ENCODE results near the gene AUTS2. TPM values are rescaled to one million over a fixed set of nuclear protein-coding genes. Genes with fewer than 3 reads are reported as not detected.
A peak's percentile ranks its signal among the peaks of the same experiment; 100 is the strongest.

Gene AUTS2
- total RNA-seq, 2 donors from 2014 or later = 43.4 to 52.9 TPM

DNA sequence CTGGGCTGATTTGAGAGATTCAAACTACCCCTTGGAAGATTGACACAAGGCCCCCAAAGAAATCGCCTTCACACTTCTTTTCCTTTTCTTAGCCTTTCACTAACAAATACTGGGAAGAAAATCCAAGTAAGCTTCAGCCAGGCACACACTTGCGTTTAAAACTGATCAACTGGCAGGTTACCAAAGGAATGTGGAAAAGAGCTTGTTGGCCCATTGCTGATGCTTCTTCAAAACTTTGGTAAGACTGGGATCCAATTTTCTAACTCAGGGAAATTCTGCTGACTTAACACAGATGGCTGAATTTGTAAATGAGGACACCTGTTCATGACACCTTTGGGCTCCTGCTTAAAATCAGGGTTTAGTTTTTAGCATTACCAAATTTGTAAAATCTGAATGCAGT, 1069.1 kb downstream of the AUTS2 start:
- intact Hi-C loops (cut with DNase I) = no loop called here
- no peak for DNase-seq (ENCODE audit: low spot score)

GRCh38 chr7:70668606-70669358, 1070.5 kb downstream of the AUTS2 start:
- intact Hi-C loops (cut with DNase I) = no loop called here

DNA sequence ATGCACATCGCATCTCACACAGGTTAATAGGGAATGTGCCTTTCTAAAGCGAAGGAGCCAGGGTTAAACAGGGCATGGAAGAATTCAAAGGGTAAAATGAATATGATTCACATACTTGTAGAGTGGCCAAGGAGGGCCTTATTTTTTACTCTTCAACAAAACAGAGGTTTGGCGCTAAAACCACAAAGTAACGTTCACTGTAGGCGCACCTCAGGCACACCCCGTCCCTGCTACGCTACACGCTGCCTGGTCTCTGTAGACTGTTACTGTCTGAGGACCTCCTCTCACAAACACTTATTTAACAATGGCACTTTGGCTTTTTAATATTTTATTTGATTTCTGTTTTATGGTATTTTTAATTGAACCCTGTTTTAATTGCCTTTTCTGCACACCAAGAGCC, 1071.6 kb downstream of the AUTS2 start:
- intact Hi-C loops (cut with DNase I) = no loop called here
- no peak for DNase-seq (ENCODE audit: low spot score)

More at GRCh38 chr7:70668606-70669358, 1070.5 kb downstream of the AUTS2 start:
- DNase-seq (ENCODE audit: low spot score) = no peak

GRCh38 chr7:70670288-70670687, 1072.0 kb downstream of the AUTS2 start:
- intact Hi-C loops (cut with DNase I) = no loop called here

DNA sequence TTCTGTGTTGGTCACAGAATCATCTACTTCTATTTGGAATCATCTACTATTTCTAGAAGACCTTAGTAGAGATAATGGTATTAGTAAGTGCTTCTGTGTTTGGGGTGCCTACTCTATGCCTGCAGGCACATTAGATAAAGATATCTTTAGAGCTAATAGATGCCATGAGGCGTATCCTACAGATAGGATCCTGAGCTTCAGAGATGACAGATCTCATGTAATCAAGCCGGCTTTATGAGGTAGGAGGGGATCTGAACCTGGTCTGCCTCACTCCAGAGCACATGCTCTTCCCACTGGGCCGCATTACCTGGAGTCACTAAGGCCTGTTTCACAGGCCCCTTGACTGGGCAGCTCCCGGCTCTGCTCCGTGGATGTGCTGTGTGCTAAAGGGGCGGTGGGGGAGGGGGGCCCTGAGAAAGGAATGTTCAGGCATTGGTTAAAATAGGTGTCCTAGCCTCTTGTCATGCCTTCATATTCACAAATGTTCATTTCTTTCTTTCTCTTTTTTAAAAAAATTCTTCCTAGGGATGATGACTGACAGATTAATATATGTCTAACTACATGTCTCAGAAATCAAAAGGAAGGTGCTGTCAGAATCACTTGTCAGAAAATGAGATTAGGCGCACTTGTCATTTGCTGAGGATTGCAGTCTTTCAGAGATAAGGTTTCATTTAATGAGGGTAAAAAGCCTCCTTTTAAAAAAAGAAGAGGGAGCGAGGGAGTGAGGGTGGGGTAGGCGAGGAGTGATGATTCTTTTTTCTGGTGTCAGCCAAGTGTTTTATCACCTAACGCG, 1075.7 kb downstream of the AUTS2 start:
- intact Hi-C loops (cut with DNase I) = no loop called here
- no peak for DNase-seq (ENCODE audit: low spot score)

More at GRCh38 chr7:70670288-70670687, 1072.0 kb downstream of the AUTS2 start:
- DNase-seq (ENCODE audit: low spot score) = no peak

- intact Hi-C loops (cut with DNase I) = no loop called here
- no peak for DNase-seq (ENCODE audit: low spot score)
These were observed 1076.3 kb downstream of the AUTS2 start for GRCh38 chr7:70674571-70675010.

DNA sequence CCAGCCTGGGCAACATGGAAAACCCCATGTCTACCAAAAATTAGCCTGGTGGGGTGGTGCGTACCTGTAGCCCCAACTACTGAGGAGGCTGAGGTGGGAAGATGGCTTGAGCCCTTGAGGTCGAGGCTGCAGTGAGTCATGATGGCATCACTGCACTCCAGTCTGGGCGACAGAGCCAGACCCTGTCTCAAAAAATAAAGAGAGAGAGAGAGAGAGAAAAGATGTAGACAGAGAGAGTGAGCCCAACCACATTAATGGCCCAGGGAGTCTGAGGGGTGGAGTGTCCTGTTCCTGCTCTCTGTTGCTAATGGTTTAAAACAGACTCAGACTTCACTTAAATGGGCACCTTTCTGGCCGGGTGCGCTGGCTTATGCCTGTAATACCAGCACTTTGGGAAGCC, 1078.0 kb downstream of the AUTS2 start:
- DNase-seq (ENCODE audit: low spot score) = no peak
- intact Hi-C loops (cut with DNase I) = no loop called here

DNA sequence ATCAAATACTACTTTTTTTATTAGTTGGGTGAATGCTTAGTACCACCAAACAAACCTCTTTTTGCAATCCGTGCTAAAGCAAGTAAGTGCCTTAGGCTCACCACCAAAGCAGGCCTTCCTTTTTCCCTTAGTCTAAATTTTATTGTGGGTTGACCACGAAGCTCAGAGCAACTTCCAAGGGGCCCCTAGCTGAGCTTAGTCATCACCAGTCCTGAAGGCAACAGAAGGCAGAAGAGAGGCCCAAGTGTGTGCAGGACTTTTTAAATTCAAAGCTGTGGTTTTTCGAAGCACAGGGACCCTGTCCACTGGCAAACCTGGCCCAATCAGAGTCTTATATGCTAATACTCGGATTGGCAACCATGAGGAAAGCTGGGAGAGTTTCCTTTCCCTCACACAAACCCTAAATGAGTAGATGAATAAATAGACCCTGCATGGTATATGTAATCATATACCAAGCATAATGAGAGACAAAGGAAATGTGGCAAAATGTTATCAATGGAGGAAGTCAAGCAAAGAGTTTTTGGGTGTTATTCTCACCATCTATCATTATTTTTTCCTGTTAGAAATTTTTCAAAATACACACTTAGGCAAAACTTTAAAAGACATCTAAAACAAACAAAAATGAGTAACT, 1080.5 kb downstream of the AUTS2 start:
- no peak for DNase-seq (ENCODE audit: low spot score)
- intact Hi-C loops (cut with DNase I) = no loop called here

DNA sequence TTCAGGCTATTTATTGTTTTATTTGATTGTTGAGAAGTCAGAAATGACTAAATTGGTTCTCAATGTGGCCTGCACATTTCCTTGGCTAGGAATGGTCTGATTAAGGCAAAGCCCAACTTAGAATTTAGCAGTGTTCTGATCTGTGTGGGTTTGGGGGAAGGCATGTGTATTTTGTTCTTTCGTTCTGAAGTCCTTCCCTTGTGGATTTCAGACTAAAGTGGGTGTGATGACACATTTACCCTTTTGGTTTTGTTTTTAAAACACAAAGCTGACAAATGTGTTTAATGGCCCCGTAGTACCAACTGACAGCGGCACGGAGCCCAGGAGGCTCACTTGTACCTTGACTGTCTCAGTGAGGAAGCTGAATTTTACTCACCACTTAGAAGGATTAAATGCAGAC, 1081.4 kb downstream of the AUTS2 start:
- intact Hi-C loops (cut with DNase I) = no loop called here
- DNase-seq (ENCODE audit: low spot score) = no peak

DNA sequence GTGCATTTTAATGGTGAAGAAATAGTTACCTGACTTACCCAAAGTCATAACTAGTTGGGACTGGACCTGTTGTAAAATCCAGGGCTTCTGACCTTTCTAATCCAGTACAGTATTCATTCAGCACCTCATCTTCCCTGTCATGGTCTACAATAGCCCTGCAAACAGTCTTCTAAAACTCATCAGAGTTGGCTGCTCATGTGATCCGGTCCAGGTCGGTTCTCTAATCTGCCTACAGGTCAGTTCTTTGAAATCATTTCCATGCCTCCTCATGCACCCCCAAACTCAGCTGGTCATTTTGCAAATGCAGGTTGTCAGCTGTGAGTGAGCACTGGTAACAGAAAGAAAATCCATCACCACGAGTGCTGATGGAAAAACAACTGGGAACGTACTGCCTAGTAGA, 1082.0 kb downstream of the AUTS2 start:
- intact Hi-C loops (cut with DNase I) = no loop called here
- DNase-seq (ENCODE audit: low spot score) = no peak

GRCh38 chr7:70680743-70681468, 1082.6 kb downstream of the AUTS2 start:
- intact Hi-C loops (cut with DNase I) = no loop called here
- DNase-seq (ENCODE audit: low spot score) = no peak

DNA sequence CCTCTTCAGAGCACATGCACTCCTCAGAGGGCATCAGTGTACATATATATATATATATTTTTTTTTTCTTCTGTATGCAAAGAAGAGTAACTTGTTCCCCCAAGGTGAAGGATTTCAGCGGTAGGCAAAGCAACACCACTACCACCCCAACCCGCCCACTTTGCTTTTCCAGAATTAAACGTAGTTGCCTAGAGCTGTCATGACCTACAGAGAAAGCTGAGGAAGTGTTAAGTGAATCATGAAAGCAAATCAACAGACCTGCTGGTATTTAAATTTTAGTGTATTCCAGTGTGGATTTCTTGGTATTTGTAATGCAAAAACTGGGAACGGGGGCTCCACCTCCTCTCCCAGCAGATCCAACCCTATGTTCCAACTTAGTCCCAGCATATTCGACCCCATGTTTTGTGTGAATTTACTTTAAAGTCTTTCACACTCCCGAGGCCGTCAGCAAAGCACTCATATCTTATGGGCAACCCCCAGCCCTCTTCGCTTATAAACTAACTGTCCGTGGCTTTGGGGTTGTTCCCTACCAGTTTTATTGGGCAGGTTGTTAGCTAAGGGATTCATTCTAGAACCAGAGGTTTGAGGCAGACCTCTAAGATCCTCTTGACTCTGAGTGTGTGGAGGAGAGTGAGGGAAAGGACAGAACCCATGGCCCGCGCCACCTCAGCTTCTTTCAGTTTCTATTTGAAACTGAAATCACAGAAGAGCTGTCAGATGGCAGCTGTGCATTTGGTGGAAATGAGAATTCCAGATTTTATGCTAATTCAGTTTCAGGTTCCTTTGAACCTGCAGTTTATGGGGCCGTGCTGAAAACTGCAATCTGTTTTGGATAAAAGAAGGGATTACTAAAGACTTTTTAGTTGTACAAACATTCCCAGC, 1083.4 kb downstream of the AUTS2 start:
- intact Hi-C loops (cut with DNase I) = no loop called here

GRCh38 chr7:70684173-70684572, 1085.9 kb downstream of the AUTS2 start:
- DNase-seq (ENCODE audit: low spot score) = no peak
- intact Hi-C loops (cut with DNase I) = no loop called here

More for the DNA sequence above, 1083.4 kb downstream of the AUTS2 start:
- no peak for DNase-seq (ENCODE audit: low spot score)

GRCh38 chr7:70693321-70693685, 1095.0 kb downstream of the AUTS2 start:
- intact Hi-C loops (cut with DNase I) = no loop called here
- peak; percentile 85 for DNase-seq (ENCODE audit: low spot score)

GRCh38 chr7:70693686-70694433, 1095.6 kb downstream of the AUTS2 start:
- intact Hi-C loops (cut with DNase I) = no loop called here
- DNase-seq (ENCODE audit: low spot score) = peak; percentile 92

DNA sequence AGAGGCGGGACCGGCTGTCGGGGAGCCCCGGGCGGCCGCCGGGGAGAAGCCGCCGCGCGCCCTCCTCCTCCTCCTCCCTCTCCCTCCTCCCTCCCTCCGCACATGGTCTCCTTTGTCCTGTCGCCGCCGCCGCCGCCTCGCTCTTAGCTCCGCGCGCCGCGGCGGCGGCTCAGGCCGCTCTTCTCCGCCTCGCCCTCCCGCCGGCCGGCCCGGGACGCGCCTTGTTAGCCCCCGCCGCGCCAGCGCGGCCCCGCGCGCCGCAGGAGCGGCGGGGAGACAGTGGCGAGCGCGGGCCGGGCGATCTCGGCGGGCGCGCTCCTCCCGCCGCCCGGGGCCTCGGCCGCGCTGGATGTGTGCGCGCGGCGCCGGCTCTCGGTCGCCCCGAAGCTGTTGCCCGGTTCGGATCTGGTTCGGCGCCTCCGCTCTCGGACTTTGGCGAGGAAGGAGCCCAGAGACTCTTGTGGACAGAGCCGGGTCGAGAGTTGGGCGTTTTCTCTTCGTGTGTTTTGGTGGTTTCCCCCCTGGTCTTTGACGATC, 1096.2 kb downstream of the AUTS2 start:
- DNase-seq (ENCODE audit: low spot score) = no peak
- intact Hi-C loops (cut with DNase I) = no loop called here

DNA sequence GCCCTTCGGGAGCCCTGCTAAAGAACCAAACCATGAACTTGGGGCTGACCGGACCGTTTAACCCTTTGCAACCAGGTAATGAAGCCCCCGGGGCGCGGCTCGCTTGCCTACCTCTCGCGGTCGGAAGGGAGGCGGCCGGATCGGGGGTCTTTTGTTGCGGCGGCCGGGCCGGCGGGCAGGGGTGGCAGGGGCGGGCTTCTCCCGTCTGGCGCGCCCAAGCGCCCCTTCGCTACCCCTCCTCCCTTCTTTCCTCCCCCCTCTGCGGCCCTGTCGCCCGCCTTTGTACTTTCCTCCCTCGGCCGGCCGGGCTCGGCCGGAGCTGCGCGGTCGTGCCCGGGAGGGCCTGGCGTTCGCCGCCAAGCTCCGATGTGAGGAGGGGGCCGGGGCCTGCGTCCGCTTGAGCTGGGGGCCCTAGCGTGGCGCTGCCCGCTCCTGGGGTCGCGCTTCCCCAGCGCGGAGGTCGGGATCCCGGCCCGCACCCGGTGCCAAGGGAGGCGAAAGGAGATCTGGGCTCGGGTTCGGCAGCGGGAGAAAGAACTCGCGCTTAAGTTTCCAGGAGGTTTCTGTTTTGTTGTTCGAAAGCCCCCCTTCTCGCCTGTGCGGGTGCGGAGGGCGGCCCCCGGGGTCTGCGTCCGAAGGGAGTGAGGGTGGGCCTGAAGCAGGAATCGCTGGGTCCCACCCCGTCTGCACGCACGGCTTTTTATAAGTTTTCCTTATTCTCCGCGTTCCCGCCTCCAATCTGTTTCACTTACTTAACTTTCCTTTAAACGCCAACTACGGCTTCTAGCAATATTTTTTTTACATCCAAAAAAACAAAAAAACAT, 1096.9 kb downstream of the AUTS2 start:
- intact Hi-C loops (cut with DNase I) = loop anchor here in 1 of 2 donors (5.0 kb wide), 1 partner anchor 653 kb away; no protein-coding TSS in a partner anchor
- DNase-seq (ENCODE audit: low spot score) = peak; percentile 83

All from posterior vena cava (tissue), 2 donors.